ENCODE data around the gene PEX11G.

Gene PEX11G

GRCh38 chr19:7521551-7522071 is 32.8 kb upstream of the PEX11G start:
- DNase-seq (ENCODE audit: low spot score) = no peak

DNA sequence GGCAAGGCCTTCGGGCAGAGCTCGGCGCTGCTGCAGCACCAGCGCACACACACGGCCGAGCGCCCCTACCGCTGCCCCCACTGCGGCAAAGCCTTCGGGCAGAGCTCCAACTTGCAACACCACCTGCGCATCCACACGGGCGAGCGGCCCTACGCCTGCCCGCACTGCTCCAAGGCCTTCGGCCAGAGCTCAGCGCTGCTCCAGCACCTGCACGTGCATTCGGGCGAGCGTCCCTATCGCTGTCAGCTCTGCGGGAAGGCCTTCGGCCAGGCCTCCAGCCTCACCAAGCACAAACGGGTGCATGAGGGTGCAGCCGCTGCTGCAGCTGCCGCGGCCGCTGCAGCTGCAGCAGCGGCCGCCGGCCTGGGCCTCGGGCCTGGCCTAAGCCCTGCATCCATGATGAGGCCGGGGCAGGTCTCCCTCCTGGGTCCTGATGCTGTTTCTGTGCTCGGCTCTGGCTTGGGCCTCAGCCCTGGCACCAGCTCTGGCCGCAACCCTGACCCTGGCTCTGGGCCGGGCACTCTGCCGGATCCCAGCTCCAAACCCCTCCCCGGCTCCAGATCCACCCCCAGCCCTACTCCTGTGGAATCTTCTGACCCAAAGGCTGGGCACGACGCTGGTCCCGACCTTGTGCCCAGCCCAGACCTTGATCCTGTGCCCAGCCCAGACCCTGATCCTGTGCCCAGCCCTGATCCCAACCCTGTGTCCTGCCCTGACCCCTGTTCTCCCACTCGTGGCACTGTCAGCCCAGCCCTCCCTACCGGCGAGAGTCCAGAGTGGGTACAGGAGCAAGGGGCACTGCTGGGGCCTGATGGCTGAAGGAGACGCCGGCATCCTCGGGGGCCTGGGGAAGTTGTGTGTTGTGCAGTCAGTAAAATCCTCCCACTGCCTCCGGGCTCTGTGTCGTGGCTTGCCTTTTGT is 31.6 kb upstream of the PEX11G start:
- DNase-seq (ENCODE audit: low spot score) = no peak

GRCh38 chr19:7519361-7520130 is 30.7 kb upstream of the PEX11G start:
- DNase-seq (ENCODE audit: low spot score) = no peak

DNA sequence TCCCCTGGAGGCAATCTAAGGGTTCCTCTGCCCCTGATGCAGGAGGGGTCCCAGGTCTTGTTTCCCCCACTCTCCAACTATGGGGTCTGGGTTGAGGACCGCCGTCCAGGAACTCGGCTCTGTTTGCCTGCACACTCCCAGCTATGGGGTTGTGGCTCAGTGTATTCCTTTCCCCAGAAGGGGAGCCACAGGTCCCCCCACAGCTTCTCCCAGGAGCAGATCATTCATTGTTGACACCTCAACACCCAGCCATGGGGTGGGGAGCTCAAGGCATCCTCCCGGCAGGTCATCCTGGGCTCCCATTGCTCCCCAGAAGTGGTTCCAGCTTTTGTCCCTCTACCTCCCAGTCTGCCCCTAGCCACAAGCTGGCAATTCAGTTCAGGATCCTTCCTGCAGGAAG is 28.0 kb upstream of the PEX11G start:
- no peak for DNase-seq (ENCODE audit: low spot score)

- no peak for DNase-seq (ENCODE audit: low spot score)
Measured at GRCh38 chr19:7516333-7516732, 27.5 kb upstream of the PEX11G start.

DNA sequence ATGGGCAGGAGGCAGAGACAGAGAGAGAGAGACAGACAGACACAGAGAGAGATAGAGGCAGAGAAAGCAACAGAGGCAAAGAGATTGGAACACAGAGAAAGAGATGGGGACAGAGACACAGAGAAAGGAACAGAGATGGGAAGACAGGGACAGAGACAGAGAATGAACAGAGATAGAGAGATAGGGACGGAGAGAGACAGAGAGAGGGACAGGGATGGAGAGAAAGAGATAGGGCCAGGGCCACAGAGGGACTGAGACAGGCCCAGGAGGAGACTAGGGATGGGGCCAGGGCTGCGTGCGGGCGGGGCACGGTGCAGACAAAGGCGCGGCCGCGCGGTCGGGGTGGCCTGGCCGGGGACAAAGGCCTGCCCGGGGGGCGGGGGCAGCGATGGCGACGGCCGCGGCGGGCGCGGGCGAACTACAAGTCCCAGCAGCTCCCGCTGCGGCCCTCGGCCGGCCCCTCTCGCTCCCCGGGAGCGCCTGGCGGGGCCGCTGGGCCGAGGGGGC is 26.9 kb upstream of the PEX11G start, which contains the start of gene ZNF358:
TSS of gene ZNF358 (plus strand) at position 459 of the 507 bp plus-strand sequence. CDS start 3,140 bp downstream, outside the sequence.
- peak; percentile 16 for DNase-seq (ENCODE audit: low spot score)

- DNase-seq (ENCODE audit: low spot score) = no peak
Measured at GRCh38 chr19:7515110-7515644, 26.3 kb upstream of the PEX11G start.

DNA sequence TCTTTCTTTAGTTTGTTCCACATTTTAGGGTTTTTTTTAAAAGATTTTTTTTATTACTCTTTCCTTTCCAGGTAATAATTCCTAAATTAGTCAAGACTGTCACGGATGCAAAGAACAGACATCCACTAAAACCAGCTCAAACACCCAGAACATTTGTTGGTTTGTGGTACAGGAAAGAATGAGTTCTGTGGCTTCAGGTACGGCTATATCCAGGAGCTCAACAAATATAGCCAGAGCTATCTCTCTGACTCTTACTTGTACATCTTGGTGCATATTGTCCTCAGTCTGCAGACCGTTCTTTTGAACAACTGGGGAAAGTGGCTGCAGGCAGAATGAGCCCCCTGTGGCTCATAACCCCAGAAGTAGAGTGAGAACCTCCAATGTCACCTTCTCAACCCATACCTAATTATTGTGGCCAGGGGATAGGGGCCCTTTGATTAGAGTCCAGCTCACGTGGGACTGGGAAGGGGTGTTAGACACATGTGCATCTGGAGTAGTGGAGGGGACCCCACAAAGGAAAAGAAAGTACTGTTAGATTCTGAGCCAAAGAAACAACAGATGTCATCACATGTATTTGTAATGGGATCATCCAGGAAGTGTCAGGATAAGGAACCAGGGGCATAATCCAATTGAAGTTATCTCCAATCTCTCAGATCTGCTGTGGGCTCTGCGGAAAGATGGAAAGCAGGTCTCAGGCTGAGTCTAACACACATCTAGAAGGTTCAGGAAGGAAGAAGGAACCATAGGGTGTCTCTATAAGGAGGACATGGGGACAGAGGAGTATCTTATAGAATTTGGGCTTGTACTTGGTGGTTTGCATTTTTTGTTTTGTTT is 25.2 kb upstream of the PEX11G start:
- no peak for DNase-seq (ENCODE audit: low spot score)

DNA sequence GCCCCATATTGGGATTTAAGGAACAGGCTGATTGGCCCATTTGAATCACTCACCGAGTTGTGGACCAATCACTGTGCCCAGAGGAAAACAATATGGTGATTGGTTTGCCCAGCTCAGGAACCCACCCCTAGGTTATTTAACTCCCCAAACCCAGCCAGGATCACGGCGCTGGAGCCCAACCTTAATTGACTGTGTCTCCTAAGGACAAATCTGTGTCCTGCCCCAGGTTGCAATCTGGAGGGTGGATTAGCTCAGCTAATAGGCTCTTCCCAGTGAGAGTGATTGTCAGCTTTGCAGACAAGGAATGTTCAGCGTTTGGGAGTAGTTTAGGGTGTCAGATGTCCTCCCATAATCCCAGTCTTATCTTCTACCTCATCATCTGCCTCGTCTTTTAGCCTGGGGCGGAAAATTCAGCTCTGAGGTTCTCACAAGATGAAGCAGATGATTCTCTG is 23.6 kb upstream of the PEX11G start:
- no peak for DNase-seq (ENCODE audit: low spot score)

DNA sequence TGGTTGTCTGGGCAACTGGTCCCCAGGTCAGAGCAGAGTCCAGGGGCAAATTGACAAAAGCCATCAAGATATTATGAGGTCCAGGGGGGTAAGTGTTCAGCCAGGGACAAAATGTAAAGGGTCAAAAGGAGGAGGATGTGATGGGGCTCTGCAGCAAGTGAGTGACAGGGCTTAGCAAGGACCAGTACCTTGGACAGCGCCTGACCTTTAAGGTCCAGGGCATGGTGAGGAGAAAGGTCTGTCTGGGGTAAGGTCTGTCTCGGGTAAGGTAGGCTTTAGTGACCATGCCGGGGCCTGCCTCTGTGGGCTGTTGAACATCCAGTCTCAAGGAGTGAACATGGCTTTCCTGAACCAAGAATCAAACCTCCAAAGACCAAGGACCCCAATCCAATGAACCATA is 20.8 kb upstream of the PEX11G start:
- DNase-seq (ENCODE audit: low spot score) = no peak

DNA sequence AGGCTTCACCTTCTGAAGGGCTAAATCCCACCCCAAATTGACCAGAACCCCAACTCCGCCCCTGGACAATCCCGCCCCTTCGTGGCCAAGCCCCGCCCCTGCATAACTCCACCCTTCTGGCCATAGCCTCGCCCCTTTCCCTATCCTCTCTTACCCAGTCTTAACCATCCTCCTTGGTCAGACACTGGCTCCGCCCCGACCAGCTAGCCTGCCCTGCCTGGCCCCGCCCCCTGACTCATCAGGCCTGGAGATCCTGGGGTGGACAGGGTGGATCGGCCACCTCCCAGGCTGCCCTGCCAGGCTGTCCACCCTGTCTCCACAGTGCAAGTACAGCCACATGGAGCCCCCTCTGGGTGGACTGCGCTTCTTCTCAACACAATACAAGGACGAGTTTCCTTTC is 19.0 kb upstream of the PEX11G start:
- DNase-seq (ENCODE audit: low spot score) = no peak

DNA sequence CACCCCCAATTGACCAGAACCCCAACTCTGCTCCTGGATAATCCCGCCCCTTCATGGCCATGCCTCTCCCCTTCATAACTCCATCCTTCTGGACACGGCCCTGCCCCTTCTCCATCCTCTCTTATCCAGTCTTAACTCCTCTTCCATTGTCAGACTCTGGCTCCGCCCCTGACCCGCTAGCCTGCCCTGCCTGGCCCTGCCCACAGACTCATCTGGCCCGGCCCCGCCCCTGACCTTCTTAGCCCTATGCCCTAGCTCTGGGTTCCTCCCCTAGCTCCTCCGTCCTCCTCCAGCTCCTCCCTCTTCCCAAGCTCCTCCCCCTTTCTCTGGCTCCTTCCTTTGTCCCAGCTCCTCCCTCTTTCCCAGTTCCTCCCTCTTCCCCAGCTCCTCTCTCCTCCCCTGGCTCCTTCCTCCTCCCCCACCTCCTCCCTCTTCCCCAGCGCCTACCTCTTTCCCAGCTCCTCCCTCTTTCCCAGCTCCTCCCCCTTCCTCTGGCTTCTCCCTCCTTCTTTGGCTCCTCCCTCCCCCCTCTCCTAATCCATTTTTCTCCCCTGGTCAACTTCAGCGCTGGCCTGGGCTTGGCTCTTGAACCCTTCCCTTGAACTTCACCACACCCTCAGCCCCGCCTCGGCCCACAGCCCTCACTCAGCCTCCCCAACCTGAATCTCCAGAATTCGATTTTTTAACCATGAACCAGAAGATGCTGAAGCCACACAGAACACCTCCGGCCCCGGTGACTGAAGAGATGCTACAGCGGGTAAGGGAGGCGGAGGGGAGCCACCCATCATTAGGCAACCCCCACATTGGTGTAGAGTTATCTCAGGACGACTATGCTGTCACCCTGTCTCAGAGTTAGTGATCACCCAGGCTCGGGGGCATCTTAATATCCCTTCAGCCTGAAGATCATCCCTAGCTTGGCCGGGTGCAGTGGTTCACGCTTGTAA is 17.8 kb upstream of the PEX11G start:
- no peak for DNase-seq (ENCODE audit: low spot score)

DNA sequence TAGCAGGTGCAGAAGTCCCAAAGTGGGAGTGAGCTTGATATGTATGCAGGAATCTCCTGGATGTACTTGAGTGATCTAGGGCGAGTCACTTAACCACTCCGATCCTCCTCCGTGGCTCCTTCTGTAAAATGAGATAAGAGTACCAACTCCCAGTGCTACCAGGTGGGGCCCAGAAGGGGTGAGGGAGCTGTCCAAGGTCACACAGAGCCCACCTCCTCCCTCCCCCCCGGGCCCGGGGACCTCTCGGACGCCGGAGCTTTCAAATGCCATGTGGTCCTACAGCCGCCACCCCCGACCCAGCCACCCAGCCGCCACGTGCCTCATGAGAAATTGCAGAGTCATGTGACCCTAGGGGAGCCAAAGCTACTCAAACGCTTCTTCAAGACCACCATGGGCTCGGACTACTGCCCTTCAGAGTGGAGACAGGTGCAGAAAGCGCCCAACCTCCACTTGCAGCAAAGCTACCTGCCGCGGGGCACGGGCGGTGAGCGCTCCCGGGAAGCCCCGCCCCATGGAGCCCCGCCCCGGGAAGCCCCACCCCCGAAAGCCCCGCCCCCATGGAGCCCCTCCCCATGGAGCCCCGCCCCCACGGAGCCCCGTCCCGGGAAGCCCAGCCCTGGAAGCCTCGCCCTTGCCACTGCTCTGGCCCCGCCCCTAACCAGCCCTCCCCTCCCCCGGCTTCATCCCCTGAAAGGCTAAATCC is 17.0 kb upstream of the PEX11G start:
- no peak for DNase-seq (ENCODE audit: low spot score)

- DNase-seq (ENCODE audit: low spot score) = no peak
Measured at GRCh38 chr19:7505288-7505681, 16.4 kb upstream of the PEX11G start.

- no peak for DNase-seq (ENCODE audit: low spot score)
Measured at GRCh38 chr19:7504684-7505083, 15.8 kb upstream of the PEX11G start.

DNA sequence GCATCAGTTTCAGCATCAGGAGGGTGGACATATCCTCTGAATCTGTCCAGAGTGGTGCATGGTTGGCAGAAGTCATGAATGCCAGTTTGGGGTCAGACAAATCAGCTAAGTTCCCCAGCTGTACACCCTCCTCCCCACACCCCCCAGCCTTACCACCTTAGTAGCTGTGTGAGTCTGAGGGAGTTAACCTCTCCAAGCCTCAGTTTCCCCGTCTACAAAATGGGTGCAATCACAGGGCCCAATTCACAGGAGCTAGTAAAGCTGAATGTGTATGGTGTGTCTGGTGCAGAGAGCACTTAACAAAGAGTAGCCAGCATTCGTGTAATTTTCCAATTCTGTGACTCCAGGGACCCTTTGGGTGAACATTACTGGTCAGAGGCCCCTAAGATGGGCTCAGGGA is 13.7 kb upstream of the PEX11G start:
- no peak for DNase-seq (ENCODE audit: low spot score)

DNA sequence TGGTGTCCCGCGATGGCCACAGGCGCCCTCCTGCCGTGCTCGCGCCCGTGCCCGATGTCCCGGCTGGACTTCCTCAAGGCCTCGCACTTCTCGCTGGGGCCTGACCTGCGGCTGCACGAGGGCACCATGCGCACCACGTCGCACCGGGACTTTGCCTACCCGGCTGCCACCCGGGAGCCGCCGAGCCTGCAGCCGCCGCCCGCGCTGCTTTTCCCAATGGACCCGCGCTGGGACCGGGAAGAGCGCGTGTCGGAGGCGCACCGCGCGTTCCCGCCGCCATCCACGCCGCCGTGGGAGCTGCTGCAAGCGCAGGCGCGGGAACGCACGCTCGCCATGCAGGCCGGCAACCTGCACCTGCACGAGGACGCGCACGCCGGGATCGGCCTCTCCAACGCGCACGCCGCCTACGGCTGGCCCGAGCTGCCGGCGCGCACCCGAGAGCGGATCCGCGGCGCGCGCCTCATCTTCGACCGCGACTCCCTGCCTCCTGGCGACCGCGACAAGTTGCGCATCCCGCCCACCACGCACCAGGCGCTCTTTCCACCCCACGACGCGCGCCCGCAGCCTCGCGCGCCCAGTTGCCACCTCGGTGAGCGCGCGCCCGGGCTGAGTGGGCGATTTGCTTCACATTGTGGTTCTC is 12.1 kb upstream of the PEX11G start:
- no peak for DNase-seq (ENCODE audit: low spot score)

DNA sequence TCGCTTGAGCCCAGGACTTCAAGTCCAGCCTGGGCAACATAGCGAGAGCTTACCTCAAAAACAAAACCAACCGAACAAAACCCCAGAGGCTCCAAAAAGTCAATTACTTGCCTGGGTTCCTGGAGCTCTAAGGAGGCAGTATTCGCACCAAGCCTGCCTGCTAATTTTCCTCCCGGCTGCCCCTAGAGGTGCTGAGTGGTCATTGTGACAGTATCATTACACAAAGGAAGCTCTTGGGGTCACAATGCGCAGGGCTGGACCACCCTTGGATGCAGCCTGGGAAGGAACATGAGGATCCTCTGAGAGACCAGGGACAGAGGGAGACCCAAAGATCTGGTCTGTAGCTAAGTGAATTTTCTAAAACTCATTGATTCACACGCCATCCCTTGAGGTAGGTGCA is 8.5 kb upstream of the PEX11G start:
- no peak for DNase-seq (ENCODE audit: low spot score)

All from CD4-positive, alpha-beta T cell treated with Interleukin-15 for 4 hours (primary cell).